Measurements from ENCODE around the gene SEC23IP. TPM values are rescaled to one million over a fixed set of nuclear protein-coding genes. Genes with fewer than 3 reads are reported as not detected.

Gene SEC23IP
- total RNA-seq: 10 to 100 TPM; 70.5 to 93.6 TPM
- 38.1 TPM for polyA plus RNA-seq (2013, experiment 1 of 2)
- 37.3 TPM for polyA plus RNA-seq (2013, experiment 2 of 2)
- long read RNA-seq, experiment 1, full-length matches to known transcripts: 3 of 31 reads
- long read RNA-seq, experiment 1, partial matches to known transcripts: 19 of 31 reads
- long read RNA-seq, experiment 1, other reads (novel, unspliced or antisense): 9 of 31 reads
- long read RNA-seq, experiment 2, full-length matches to known transcripts: 80 of 139 reads
- long read RNA-seq, experiment 2, partial matches to known transcripts: 19 of 139 reads
- long read RNA-seq, experiment 2, other reads (novel, unspliced or antisense): 40 of 139 reads
- long read RNA-seq, experiment 3, full-length matches to known transcripts: 175 of 388 reads
- long read RNA-seq, experiment 3, partial matches to known transcripts: 135 of 388 reads
- long read RNA-seq, experiment 3, other reads (novel, unspliced or antisense): 78 of 388 reads
- long read RNA-seq, experiment 4, full-length matches to known transcripts: 2 of 77 reads
- long read RNA-seq, experiment 4, partial matches to known transcripts: 57 of 77 reads
- long read RNA-seq, experiment 4, other reads (novel, unspliced or antisense): 18 of 77 reads

GRCh38 chr10:119892188-119893065 lies at the start of gene SEC23IP:
Gene SEC23IP (plus strand): TSS chr10:119892730. CDS start chr10:119892783, 53 bp downstream.
- H3K36me3 Mint-ChIP-seq (ENCODE audit: low read depth): peaks cover 25% of the 10 kb centered on the region
- H3K4me3 Mint-ChIP-seq: peak within 1 kb of the TSS; percentile 95
- no peaks in the 10 kb centered on the region for H3K27me3 Mint-ChIP-seq (ENCODE audit: insufficient read depth)
- Histone ChIP-seq H3K36me3 (ENCODE audit: control insufficient read depth, insufficient read depth, low read length) (peaks cover 25% of the 10 kb centered on the region), H3K4me1 (ENCODE audit: control insufficient read depth, insufficient read depth, low read length) (peaks cover 2% of the 10 kb centered on the region), H3K27ac (ENCODE audit: low read depth, low read length) (peak within 1 kb of the TSS; percentile 14), H3K9me3 (ENCODE audit: control insufficient read depth, low read length) (peaks cover 11% of the 10 kb centered on the region), H3K9ac (ENCODE audit: extremely low read depth, low read length, poor library complexity, severe bottlenecking) (peak within 1 kb of the TSS; percentile 59), H3K4me3 (ENCODE audit: low read length) (peak within 1 kb of the TSS; percentile 83), H3K27me3 (ENCODE audit: control insufficient read depth, insufficient read depth, low read length, poor library complexity, severe bottlenecking) (no peaks in the 10 kb centered on the region)
- H3K4me1 Mint-ChIP-seq: peaks cover 49% of the 10 kb centered on the region
- peaks cover 20% of the 10 kb centered on the region for H3K9me3 Mint-ChIP-seq
- WGBS, 2 experiments (ENCODE audit: insufficient coverage in 1 of 2, insufficient read length in 1 of 2): 1 to 2% methylated on average over 14 to 61 of the region's 61 CpGs
- no peak for TF ChIP-seq CTCF (conservative IDR thresholded peaks at IDR 0.05)
- peak; percentile 98 for DNase-seq
- H3K27ac Mint-ChIP-seq: peak within 1 kb of the TSS; percentile 95

- H3K9me3 Mint-ChIP-seq: no peaks in the 10 kb centered on the region
- no peak for DNase-seq
- no peak overlapping the region for H3K4me3 Mint-ChIP-seq
- no peak for TF ChIP-seq CTCF (conservative IDR thresholded peaks at IDR 0.05)
- no peak overlapping the region for H3K27ac Mint-ChIP-seq
- Histone ChIP-seq H3K27ac (ENCODE audit: low read depth, low read length) (no peak overlapping the region), H3K4me3 (ENCODE audit: low read length) (no peak overlapping the region), H3K9me3 (ENCODE audit: control insufficient read depth, low read length) (no peaks in the 10 kb centered on the region), H3K4me1 (ENCODE audit: control insufficient read depth, insufficient read depth, low read length) (no peaks in the 10 kb centered on the region), H3K9ac (ENCODE audit: extremely low read depth, low read length, poor library complexity, severe bottlenecking) (no peak overlapping the region), H3K36me3 (ENCODE audit: control insufficient read depth, insufficient read depth, low read length) (peaks cover 97% of the 10 kb centered on the region), H3K27me3 (ENCODE audit: control insufficient read depth, insufficient read depth, low read length, poor library complexity, severe bottlenecking) (no peaks in the 10 kb centered on the region)
- H3K4me1 Mint-ChIP-seq: no peaks in the 10 kb centered on the region
- H3K27me3 Mint-ChIP-seq (ENCODE audit: insufficient read depth): no peaks in the 10 kb centered on the region
- 100% methylated on average over 1 of the region's 1 CpG; no CpG with 5 or more reads in 1 of the 2 experiments for WGBS, 2 experiments (ENCODE audit: insufficient coverage in 1 of 2, insufficient read length in 1 of 2)
- H3K36me3 Mint-ChIP-seq (ENCODE audit: low read depth): peaks cover 85% of the 10 kb centered on the region
These were observed 46.9 kb upstream of the SEC23IP start for GRCh38 chr10:119845656-119846055.
